IPS DF 6.9 (cell line): Measurements from ENCODE around the gene AOPEP.

ENCODE experiments used
- DNase-seq: peaks from one replicate; pipeline ENCODE4 v3.0.0-alpha.2; 2013; ENCODE audit warnings: low read depth, low spot score
- H3K27ac ChIP-seq: one replicate; pipeline ENCODE4 v1.5.1; 2013; ENCODE audit warnings: low read length, control low read depth
- H3K27me3 ChIP-seq: 2 replicates; pipeline ENCODE4 v1.6.1; 2013; ENCODE audit warnings: mild to moderate bottlenecking, low read length; ENCODE audit not compliant: control insufficient read depth, insufficient read depth
- H3K36me3 ChIP-seq: 2 replicates; pipeline ENCODE4 v1.6.1; 2013; ENCODE audit warnings: low read length; ENCODE audit not compliant: control insufficient read depth, insufficient read depth
- H3K4me1 ChIP-seq: 2 replicates; pipeline ENCODE4 v1.6.1; 2013; ENCODE audit warnings: low read length; ENCODE audit not compliant: control insufficient read depth, insufficient read depth
- H3K4me3 ChIP-seq: 2 replicates; pipeline ENCODE4 v1.5.1; 2013; ENCODE audit warnings: mild to moderate bottlenecking, low read length
- H3K9me3 ChIP-seq: 2 replicates; pipeline ENCODE4 v1.6.1; 2013; ENCODE audit warnings: low read length, inconsistent platforms; ENCODE audit not compliant: control insufficient read depth, insufficient read depth
- WGBS: extraction: QIAGEN DNeasy Blood & Tissue Kit; methylation state at CpG from one replicate; pipeline ENCODE4 v1.1.7; 2013; ENCODE audit warnings: mixed read lengths, missing lambda C conversion rate; ENCODE audit not compliant: insufficient read length, insufficient coverage; 5-methylcytosine and 5-hydroxymethylcytosine counted together

Gene AOPEP

GRCh38 chr9:94975480-94975879 is 249.0 kb downstream of the AOPEP start:
- H3K4me3 ChIP-seq = no peak overlapping the region
- H3K4me1 ChIP-seq = 0 out of 2 replicates have a peak, but pooled peaks cover 1% of the 10 kb centered on the region
- no CpG with 5 or more reads among the region's 11 CpGs for WGBS
- H3K27me3 ChIP-seq = no peaks in the 10 kb centered on the region
- DNase-seq = no peak
- H3K9me3 ChIP-seq = no peaks in the 10 kb centered on the region
- no peak overlapping the region for H3K27ac ChIP-seq
- no peaks in the 10 kb centered on the region for H3K36me3 ChIP-seq

- DNase-seq = no peak
- no CpG with 5 or more reads among the region's 4 CpGs for WGBS
- Histone ChIP-seq H3K27me3 (no peaks in the 10 kb centered on the region), H3K27ac (no peak overlapping the region), H3K4me1 (0 out of 2 replicates have a peak, but pooled peaks cover 4% of the 10 kb centered on the region), H3K36me3 (no peaks in the 10 kb centered on the region), H3K4me3 (no peak overlapping the region), H3K9me3 (no peaks in the 10 kb centered on the region)
These were observed 249.6 kb downstream of the AOPEP start for GRCh38 chr9:94976077-94976476.

GRCh38 chr9:94977416-94977815 is 250.9 kb downstream of the AOPEP start:
- H3K4me1 ChIP-seq = 0 out of 2 replicates have a peak, but pooled peaks cover 4% of the 10 kb centered on the region
- H3K27ac ChIP-seq = no peak overlapping the region
- H3K9me3 ChIP-seq = no peaks in the 10 kb centered on the region
- H3K4me3 ChIP-seq = no peak overlapping the region
- H3K27me3 ChIP-seq = no peaks in the 10 kb centered on the region
- no CpG with 5 or more reads among the region's 5 CpGs for WGBS
- no peaks in the 10 kb centered on the region for H3K36me3 ChIP-seq
- DNase-seq = no peak

- no peaks in the 10 kb centered on the region for H3K36me3 ChIP-seq
- H3K4me3 ChIP-seq = no peak overlapping the region
- no peak overlapping the region for H3K27ac ChIP-seq
- H3K27me3 ChIP-seq = no peaks in the 10 kb centered on the region
- H3K4me1 ChIP-seq = 0 out of 2 replicates have a peak, but pooled peaks cover 4% of the 10 kb centered on the region
- no peaks in the 10 kb centered on the region for H3K9me3 ChIP-seq
- DNase-seq = no peak
- WGBS = no CpG with 5 or more reads among the region's 9 CpGs
These were observed 253.5 kb downstream of the AOPEP start for GRCh38 chr9:94979904-94980507.

- Histone ChIP-seq H3K4me1 (0 out of 2 replicates have a peak, but pooled peaks cover 4% of the 10 kb centered on the region), H3K36me3 (no peaks in the 10 kb centered on the region), H3K4me3 (no peak overlapping the region), H3K27me3 (no peaks in the 10 kb centered on the region), H3K9me3 (no peaks in the 10 kb centered on the region), H3K27ac (no peak overlapping the region)
- WGBS = no CpG with 5 or more reads among the region's 9 CpGs
- DNase-seq = no peak
These were observed 254.6 kb downstream of the AOPEP start for GRCh38 chr9:94980947-94981722.

- no peaks in the 10 kb centered on the region for H3K27me3 ChIP-seq
- DNase-seq = no peak
- no CpG with 5 or more reads among the region's 3 CpGs for WGBS
- no peak overlapping the region for H3K4me3 ChIP-seq
- no peak overlapping the region for H3K27ac ChIP-seq
- 0 out of 2 replicates have a peak, but pooled peaks cover 4% of the 10 kb centered on the region for H3K4me1 ChIP-seq
- no peaks in the 10 kb centered on the region for H3K9me3 ChIP-seq
- no peaks in the 10 kb centered on the region for H3K36me3 ChIP-seq
These were observed 255.2 kb downstream of the AOPEP start for GRCh38 chr9:94981723-94982090.

- H3K4me3 ChIP-seq = no peak overlapping the region
- no peak for DNase-seq
- H3K9me3 ChIP-seq = no peaks in the 10 kb centered on the region
- H3K4me1 ChIP-seq = 0 out of 2 replicates have a peak, but pooled peaks cover 4% of the 10 kb centered on the region
- WGBS = no CpG with 5 or more reads among the region's 6 CpGs
- H3K27ac ChIP-seq = no peak overlapping the region
- no peaks in the 10 kb centered on the region for H3K36me3 ChIP-seq
- no peaks in the 10 kb centered on the region for H3K27me3 ChIP-seq
These were observed 255.7 kb downstream of the AOPEP start for GRCh38 chr9:94982211-94982610.

- no CpG with 5 or more reads among the region's 6 CpGs for WGBS
- Histone ChIP-seq H3K27ac (no peak overlapping the region), H3K9me3 (no peaks in the 10 kb centered on the region), H3K4me3 (no peak overlapping the region), H3K36me3 (no peaks in the 10 kb centered on the region), H3K27me3 (no peaks in the 10 kb centered on the region), H3K4me1 (0 out of 2 replicates have a peak, but pooled peaks cover 4% of the 10 kb centered on the region)
- no peak for DNase-seq
These were observed 257.1 kb downstream of the AOPEP start for GRCh38 chr9:94983552-94983951.

GRCh38 chr9:94984891-94985476 is 258.5 kb downstream of the AOPEP start:
- 0 out of 2 replicates have a peak, but pooled peaks cover 3% of the 10 kb centered on the region for H3K4me1 ChIP-seq
- no peak overlapping the region for H3K4me3 ChIP-seq
- H3K27me3 ChIP-seq = no peaks in the 10 kb centered on the region
- H3K36me3 ChIP-seq = no peaks in the 10 kb centered on the region
- H3K27ac ChIP-seq = no peak overlapping the region
- no CpG with 5 or more reads among the region's 9 CpGs for WGBS
- no peaks in the 10 kb centered on the region for H3K9me3 ChIP-seq
- no peak for DNase-seq

GRCh38 chr9:94985649-94986048 is 259.1 kb downstream of the AOPEP start:
- WGBS = no CpG with 5 or more reads among the region's 3 CpGs
- H3K4me3 ChIP-seq = no peak overlapping the region
- H3K36me3 ChIP-seq = no peaks in the 10 kb centered on the region
- 0 out of 2 replicates have a peak, but pooled peaks cover 2% of the 10 kb centered on the region for H3K4me1 ChIP-seq
- H3K9me3 ChIP-seq = no peaks in the 10 kb centered on the region
- no peaks in the 10 kb centered on the region for H3K27me3 ChIP-seq
- DNase-seq = no peak
- no peak overlapping the region for H3K27ac ChIP-seq
